IMR-90 (cell line): ENCODE results near the gene MICAL3. TPM values are rescaled to one million over a fixed set of nuclear protein-coding genes. Genes with fewer than 3 reads are reported as not detected.

ENCODE experiments used
- ATAC-seq: fragments of 200-7000 bp; cut with Tn5 transposase; 2 replicates; pipeline ENCODE4 v1.9.1; 2020; ENCODE audit warnings: low read depth, mild to moderate bottlenecking, moderate library complexity
- BruUV-seq: library from RNA; stranded (reverse); fragments of 400-500 nt; replicated peaks from 2 replicates; lab custom pipeline; 2021; lab: Mats Ljungman, UMichigan
- CTCF ChIA-PET: fragments of 300-600 bp; formaldehyde crosslinking; extraction: SDS; loops from one replicate; lab custom pipeline; 2021; ENCODE audit warnings: antibody characterized with exemption; lab: Yijun Ruan, JAX
- POLR2A ChIA-PET: fragments of 300-600 bp; sonication (Branson Sonifier 250); formaldehyde crosslinking; loops from one replicate; lab custom pipeline; 2022; ENCODE audit warnings: antibody characterized with exemption; ENCODE audit not compliant: unreplicated experiment; lab: Charles Lee
- DNase-seq: peaks from one replicate; pipeline ENCODE4 v3.0.0; 2013
- H2AFZ ChIP-seq: replicated peaks from 2 replicates; pipeline ENCODE3; 2013; ENCODE audit warnings: low read length, mild to moderate bottlenecking; ENCODE audit not compliant: poor library complexity
- H2AK5ac ChIP-seq: 2 replicates; pipeline ENCODE4 v1.6.1; 2013; ENCODE audit warnings: low read depth, low read length, inconsistent platforms
- H2AK9ac ChIP-seq: replicated peaks from 2 replicates; pipeline ENCODE3; 2013; ENCODE audit warnings: mild to moderate bottlenecking, low read depth, low read length, moderate library complexity; ENCODE audit not compliant: poor library complexity
- H2BK120ac ChIP-seq: 2 replicates; pipeline ENCODE4 v1.6.1; 2013; ENCODE audit warnings: low read depth, low read length, inconsistent platforms
- H2BK15ac ChIP-seq: 3 replicates; pipeline ENCODE4 v1.6.1; 2013; ENCODE audit warnings: low read depth, low read length, inconsistent platforms
- H2BK20ac ChIP-seq: 2 replicates; pipeline ENCODE4 v1.6.1; 2013; ENCODE audit warnings: low read depth, mild to moderate bottlenecking, inconsistent platforms, low read length, moderate library complexity
- H2BK5ac ChIP-seq: 2 replicates; pipeline ENCODE4 v1.6.1; 2013; ENCODE audit warnings: mild to moderate bottlenecking, low read depth, low read length, inconsistent platforms; ENCODE audit not compliant: poor library complexity, severe bottlenecking
- H3K14ac ChIP-seq: replicated peaks from 2 replicates; pipeline ENCODE4 v1.6.1; 2013; ENCODE audit warnings: low read depth, low read length, inconsistent platforms
- H3K18ac ChIP-seq: 2 replicates; pipeline ENCODE4 v1.6.1; 2013; ENCODE audit warnings: low read depth, low read length, control low read depth
- H3K23ac ChIP-seq: 2 replicates; pipeline ENCODE4 v1.6.1; 2013; ENCODE audit warnings: low read depth, low read length, inconsistent platforms
- H3K27ac ChIP-seq: 2 replicates; pipeline ENCODE4 v1.5.1; 2013; ENCODE audit warnings: mild to moderate bottlenecking, control low read depth, low read length; ENCODE audit not compliant: insufficient read depth
- H3K27me3 ChIP-seq: 2 replicates; pipeline ENCODE4 v1.6.1; 2013; ENCODE audit warnings: low read length; ENCODE audit not compliant: control insufficient read depth, insufficient read depth
- H3K36me3 ChIP-seq: 2 replicates; pipeline ENCODE4 v1.6.1; 2013; ENCODE audit warnings: low read length, mixed read lengths; ENCODE audit not compliant: control insufficient read depth, insufficient read depth
- H3K4ac ChIP-seq: 2 replicates; pipeline ENCODE4 v1.6.1; 2013; ENCODE audit warnings: low read depth, low read length, inconsistent platforms
- H3K4me1 ChIP-seq: 2 replicates; pipeline ENCODE4 v1.6.1; 2013; ENCODE audit warnings: low read length, mixed read lengths; ENCODE audit not compliant: control insufficient read depth, insufficient read depth
- H3K4me2 ChIP-seq: 2 replicates; pipeline ENCODE4 v1.6.1; 2013; ENCODE audit warnings: low read depth, mild to moderate bottlenecking, control low read depth, low read length, moderate library complexity
- H3K4me3 ChIP-seq: 2 replicates; pipeline ENCODE4 v1.5.1; 2013; ENCODE audit warnings: low read depth, mild to moderate bottlenecking, control low read depth, low read length, moderate library complexity; ENCODE audit not compliant: insufficient read depth
- H3K56ac ChIP-seq: 2 replicates; pipeline ENCODE4 v1.6.1; 2013; ENCODE audit warnings: low read length, inconsistent platforms; ENCODE audit not compliant: insufficient read depth; ENCODE audit errors: extremely low read depth
- H3K79me1 ChIP-seq, 2 experiments: 2 replicates each; pipeline ENCODE4 v1.6.1; 2013; ENCODE audit warnings: low read length in 2 of 2, inconsistent platforms in 1 of 2, low read depth in 1 of 2
- H3K9ac ChIP-seq: 2 replicates; pipeline ENCODE4 v1.6.1; 2013; ENCODE audit warnings: low read depth, low read length, control low read depth
- H3K9me1 ChIP-seq: 2 replicates; pipeline ENCODE4 v1.6.1; 2013; ENCODE audit warnings: low read length, inconsistent platforms; ENCODE audit not compliant: insufficient read depth
- H3K9me3 ChIP-seq: 2 replicates; pipeline ENCODE4 v1.6.1; 2013; ENCODE audit warnings: low read length; ENCODE audit not compliant: control insufficient read depth, insufficient read depth
- H4K20me1 ChIP-seq: 2 replicates; pipeline ENCODE4 v1.6.1; 2013; ENCODE audit warnings: low read length, inconsistent platforms; ENCODE audit not compliant: insufficient read depth
- H4K5ac ChIP-seq: 2 replicates; pipeline ENCODE4 v1.6.1; 2013; ENCODE audit warnings: mild to moderate bottlenecking, low read depth, low read length, control low read depth
- H4K8ac ChIP-seq, 2 experiments: 2 replicates each; pipeline ENCODE4 v1.6.1; 2013; ENCODE audit warnings: low read depth in 2 of 2, low read length in 2 of 2, control low read depth in 1 of 2, inconsistent platforms in 1 of 2
- H4K91ac ChIP-seq: 2 replicates; pipeline ENCODE4 v1.6.1; 2013; ENCODE audit warnings: low read depth, low read length, inconsistent platforms; ENCODE audit not compliant: insufficient read depth
- BHLHE40 ChIP-seq: fragments of 150-350 bp; IDR thresholded peaks from 2 replicates; pipeline ENCODE4 v1.6.1; 2016; ENCODE audit warnings: mild to moderate bottlenecking, low read depth, low read length
- CHD1 ChIP-seq: IDR thresholded peaks from 2 replicates; pipeline ENCODE4 v1.6.1; 2012; ENCODE audit warnings: low read depth, low read length, improper control_type of control experiment
- FOS ChIP-seq: fragments of 150-350 bp; IDR thresholded peaks from 2 replicates; pipeline ENCODE4 v1.6.1; 2016; ENCODE audit warnings: low read depth, low read length
- MAFK ChIP-seq: IDR thresholded peaks from 2 replicates; pipeline ENCODE4 v1.6.1; 2012; ENCODE audit warnings: low read depth, low read length, improper control_type of control experiment
- MAZ ChIP-seq: IDR thresholded peaks from 2 replicates; pipeline ENCODE4 v1.6.1; 2012; ENCODE audit warnings: low read depth, mild to moderate bottlenecking, low read length, improper control_type of control experiment, moderate library complexity, borderline replicate concordance
- MXI1 ChIP-seq: IDR thresholded peaks from 2 replicates; pipeline ENCODE4 v1.6.1; 2012; ENCODE audit warnings: low read depth, mild to moderate bottlenecking, low read length, moderate library complexity, borderline replicate concordance
- NFE2L2 ChIP-seq: fragments of 150-350 bp; IDR thresholded peaks from 2 replicates; pipeline ENCODE4 v1.6.1; 2016; ENCODE audit warnings: low read depth, mild to moderate bottlenecking, low read length
- POLR2A ChIP-seq: IDR thresholded peaks from 2 replicates; pipeline ENCODE4 v1.6.1; 2012; ENCODE audit warnings: mild to moderate bottlenecking, low read depth, low read length
- RAD21 ChIP-seq: IDR thresholded peaks from 2 replicates; pipeline ENCODE4 v1.6.1; 2012; ENCODE audit warnings: low read length, improper control_type of control experiment
- RCOR1 ChIP-seq: IDR thresholded peaks from 2 replicates; pipeline ENCODE4 v1.6.1; 2012; ENCODE audit warnings: mild to moderate bottlenecking, low read length, improper control_type of control experiment; ENCODE audit not compliant: insufficient replicate concordance
- SMC3 ChIP-seq: fragments of 150-350 bp; IDR thresholded peaks from 2 replicates; pipeline ENCODE4 v1.6.1; 2016; ENCODE audit warnings: low read depth, mild to moderate bottlenecking, antibody characterized with exemption, low read length, moderate library complexity
- USF2 ChIP-seq: fragments of 150-350 bp; IDR thresholded peaks from 2 replicates; pipeline ENCODE4 v1.6.1; 2017; ENCODE audit warnings: mild to moderate bottlenecking, antibody characterized with exemption, low read length, low read depth
- WGBS, 2 experiments: methylation state at CpG; one replicate each; pipeline versions ENCODE4 v1.1.5 to v1.1.7; 2013; ENCODE audit warnings: missing lambda C conversion rate in 2 of 2; ENCODE audit not compliant: insufficient read length in 1 of 2; ENCODE audit errors: extremely low coverage in 2 of 2; 5-methylcytosine and 5-hydroxymethylcytosine counted together
- dilution Hi-C: fragments of 300-500 bp; cut with HindIII; formaldehyde crosslinking; loops from one replicate; pipeline ENCODE4 v1.14.3; 2018; ENCODE audit warnings: low sequenced_read_pairs; ENCODE audit not compliant: unreplicated experiment
- in situ Hi-C: fragments of 300-500 bp; cut with MboI; formaldehyde crosslinking; loops from 3 replicates; pipeline ENCODE4 v1.14.3; 2019; ENCODE audit warnings: low sequenced_read_pairs, inconsistent platforms, mixed read lengths
- intact Hi-C: fragments of 100-400 bp; cut with micrococcal nuclease; formaldehyde crosslinking; loops from 2 replicates; pipeline ENCODE4 v1.10.0; 2022
- polyA plus RNA-seq, 3 experiments: library from polyadenylated mRNA; depleted of rRNA; stranded (reverse); fragments of >200 nt; gene quantifications; 2 replicates each; pipeline ENCODE4 v1.2.3, GENCODE V29; 2012; ENCODE audit warnings: low replicate concordance in 1 of 3
- total RNA-seq: library from RNA; depleted of rRNA; stranded (reverse); fragments of >200 nt; gene quantifications from 2 replicates; pipeline ENCODE4 v1.2.3, GENCODE V29; 2012
- TF ChIP-seq, protein P1 (sequence below): conservative IDR thresholded peaks from 2 replicates; pipeline ENCODE4 v1.5.1; 2012; ENCODE audit warnings: mild to moderate bottlenecking, low read depth, low read length, improper control_type of control experiment

The MICAL3 gene
- total and polyA plus RNA-seq, 2 of the 4 experiments (the other 2 are of a cell fraction): 17.6 to 26.8 TPM

GRCh38 chr22:17865183-17866055, 158.9 kb downstream of the MICAL3 start:
- Histone ChIP-seq H2BK20ac (no peak overlapping the region), H4K5ac (no peak overlapping the region), H3K18ac (no peak overlapping the region), H2BK15ac (no peak overlapping the region), H4K8ac (no peak overlapping the region), H3K14ac (no peak overlapping the region), H3K79me1 (no peaks in the 10 kb centered on the region; a peak in 1 of 4 replicates), H3K9me1 (peaks cover 3% of the 10 kb centered on the region; the same call in 1 of the 2 replicates), H3K9me3 (no peaks in the 10 kb centered on the region), H2AK9ac (no peak overlapping the region), H3K4me3 (no peak overlapping the region), H4K20me1 (no peaks in the 10 kb centered on the region), H2AK5ac (no peak overlapping the region), H3K4me2 (no peak overlapping the region), H2AFZ (no peak overlapping the region), H3K36me3 (peaks cover 47% of the 10 kb centered on the region), H3K9ac (no peak overlapping the region), H3K27me3 (no peaks in the 10 kb centered on the region), H3K4ac (no peak overlapping the region), H3K23ac (no peak overlapping the region), H3K56ac (no peak overlapping the region), H2BK120ac (no peak overlapping the region), H3K27ac (no peak overlapping the region), H2BK5ac (no peak overlapping the region), H3K4me1 (no peaks in the 10 kb centered on the region), H4K91ac (no peak overlapping the region)
- dilution Hi-C loops: no loop called here
- no TSS peak for BruUV-seq
- DNase-seq: no peak
- 93% methylated on average over 3 of the region's 23 CpGs; no CpG with 5 or more reads in 1 of the 2 experiments for whole genome bisulfite sequencing, 2 experiments
- ATAC-seq: no peak
- in situ Hi-C loops: no loop called here
- ChIA-PET POLR2A (no interaction called here), CTCF (no interaction called here)
- no peak for TF ChIP-seq MXI1
- TF ChIP-seq RAD21: no peak
- TF ChIP-seq CHD1: no peak
- no peak for TF ChIP-seq MAFK
- TF ChIP-seq BHLHE40: no peak
- TF ChIP-seq RCOR1: no peak
- no peak for TF ChIP-seq SMC3
- no peak for TF ChIP-seq FOS
- no peak for TF ChIP-seq NFE2L2
- TF ChIP-seq POLR2A: no peak
- TF ChIP-seq, protein P1, sequence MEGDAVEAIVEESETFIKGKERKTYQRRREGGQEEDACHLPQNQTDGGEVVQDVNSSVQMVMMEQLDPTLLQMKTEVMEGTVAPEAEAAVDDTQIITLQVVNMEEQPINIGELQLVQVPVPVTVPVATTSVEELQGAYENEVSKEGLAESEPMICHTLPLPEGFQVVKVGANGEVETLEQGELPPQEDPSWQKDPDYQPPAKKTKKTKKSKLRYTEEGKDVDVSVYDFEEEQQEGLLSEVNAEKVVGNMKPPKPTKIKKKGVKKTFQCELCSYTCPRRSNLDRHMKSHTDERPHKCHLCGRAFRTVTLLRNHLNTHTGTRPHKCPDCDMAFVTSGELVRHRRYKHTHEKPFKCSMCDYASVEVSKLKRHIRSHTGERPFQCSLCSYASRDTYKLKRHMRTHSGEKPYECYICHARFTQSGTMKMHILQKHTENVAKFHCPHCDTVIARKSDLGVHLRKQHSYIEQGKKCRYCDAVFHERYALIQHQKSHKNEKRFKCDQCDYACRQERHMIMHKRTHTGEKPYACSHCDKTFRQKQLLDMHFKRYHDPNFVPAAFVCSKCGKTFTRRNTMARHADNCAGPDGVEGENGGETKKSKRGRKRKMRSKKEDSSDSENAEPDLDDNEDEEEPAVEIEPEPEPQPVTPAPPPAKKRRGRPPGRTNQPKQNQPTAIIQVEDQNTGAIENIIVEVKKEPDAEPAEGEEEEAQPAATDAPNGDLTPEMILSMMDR: no peak
- no peak for TF ChIP-seq USF2
- TF ChIP-seq MAZ: no peak
- intact Hi-C loops: no loop called here
